ENCODE data around the gene EFNB2.

DNA sequence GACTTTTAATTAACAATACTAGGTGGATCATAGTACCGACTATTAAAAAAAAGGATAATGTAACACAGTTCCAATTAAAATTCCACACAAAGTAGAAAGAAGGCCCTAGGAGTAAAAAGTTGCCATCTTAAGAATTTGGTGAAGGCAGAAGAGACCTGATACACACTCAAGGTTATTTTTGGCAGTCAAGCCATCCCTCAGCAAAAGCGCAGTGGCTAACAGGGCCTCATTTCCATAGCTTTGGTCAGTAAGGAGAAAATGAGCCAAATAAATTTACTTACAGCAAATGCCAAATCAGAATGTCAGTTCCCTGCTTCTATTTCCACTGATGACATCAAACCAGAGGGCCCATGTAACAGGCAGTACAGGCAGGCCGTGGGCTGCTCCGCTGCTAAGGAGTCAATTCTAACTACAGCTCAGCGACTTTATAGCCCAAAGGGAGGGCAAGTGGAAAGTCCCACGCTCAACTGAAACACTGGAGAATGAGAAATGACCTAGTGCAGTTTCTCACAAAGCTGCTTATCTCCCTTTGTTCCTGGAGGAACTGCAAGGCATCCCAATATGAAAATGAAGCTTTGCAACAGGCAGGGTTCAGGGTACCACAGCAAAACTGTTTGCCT lies 26.2 kb upstream of the EFNB2 start:
- TF ChIP-seq, protein P1, sequence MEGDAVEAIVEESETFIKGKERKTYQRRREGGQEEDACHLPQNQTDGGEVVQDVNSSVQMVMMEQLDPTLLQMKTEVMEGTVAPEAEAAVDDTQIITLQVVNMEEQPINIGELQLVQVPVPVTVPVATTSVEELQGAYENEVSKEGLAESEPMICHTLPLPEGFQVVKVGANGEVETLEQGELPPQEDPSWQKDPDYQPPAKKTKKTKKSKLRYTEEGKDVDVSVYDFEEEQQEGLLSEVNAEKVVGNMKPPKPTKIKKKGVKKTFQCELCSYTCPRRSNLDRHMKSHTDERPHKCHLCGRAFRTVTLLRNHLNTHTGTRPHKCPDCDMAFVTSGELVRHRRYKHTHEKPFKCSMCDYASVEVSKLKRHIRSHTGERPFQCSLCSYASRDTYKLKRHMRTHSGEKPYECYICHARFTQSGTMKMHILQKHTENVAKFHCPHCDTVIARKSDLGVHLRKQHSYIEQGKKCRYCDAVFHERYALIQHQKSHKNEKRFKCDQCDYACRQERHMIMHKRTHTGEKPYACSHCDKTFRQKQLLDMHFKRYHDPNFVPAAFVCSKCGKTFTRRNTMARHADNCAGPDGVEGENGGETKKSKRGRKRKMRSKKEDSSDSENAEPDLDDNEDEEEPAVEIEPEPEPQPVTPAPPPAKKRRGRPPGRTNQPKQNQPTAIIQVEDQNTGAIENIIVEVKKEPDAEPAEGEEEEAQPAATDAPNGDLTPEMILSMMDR (IDR thresholded peaks at IDR 0.05 in 2 of 3, conservative IDR thresholded peaks at IDR 0.05 in 1 of 3; ENCODE audit: insufficient read depth in 2 of 3, low read depth in 1 of 3, low read length in 3 of 3) = no peak
- TF ChIP-seq BRD4 (IDR thresholded peaks at IDR 0.05) (no peak), TGIF2 (CRISPR knock-in tag; IDR thresholded peaks at IDR 0.05) (no peak), ARNT (IDR thresholded peaks at IDR 0.05) (no peak), SREBF2 (CRISPR knock-in tag; IDR thresholded peaks at IDR 0.05) (no peak), TBL1XR1 (IDR thresholded peaks at IDR 0.05; ENCODE audit: low read length in 2 of 2) (no peak), PHF21A (IDR thresholded peaks at IDR 0.05; ENCODE audit: borderline replicate concordance, low read depth) (no peak), ZNF431 (CRISPR knock-in tag; IDR thresholded peaks at IDR 0.05) (no peak), TFAM (CRISPR knock-in tag; conservative IDR thresholded peaks at IDR 0.05) (no peak), DIDO1 (tag; IDR thresholded peaks at IDR 0.05; ENCODE audit: low read depth) (no peak), ZBTB8A (IDR thresholded peaks at IDR 0.05; ENCODE audit: partially characterized antibody) (no peak)
- TF ChIP-seq, protein P2, sequence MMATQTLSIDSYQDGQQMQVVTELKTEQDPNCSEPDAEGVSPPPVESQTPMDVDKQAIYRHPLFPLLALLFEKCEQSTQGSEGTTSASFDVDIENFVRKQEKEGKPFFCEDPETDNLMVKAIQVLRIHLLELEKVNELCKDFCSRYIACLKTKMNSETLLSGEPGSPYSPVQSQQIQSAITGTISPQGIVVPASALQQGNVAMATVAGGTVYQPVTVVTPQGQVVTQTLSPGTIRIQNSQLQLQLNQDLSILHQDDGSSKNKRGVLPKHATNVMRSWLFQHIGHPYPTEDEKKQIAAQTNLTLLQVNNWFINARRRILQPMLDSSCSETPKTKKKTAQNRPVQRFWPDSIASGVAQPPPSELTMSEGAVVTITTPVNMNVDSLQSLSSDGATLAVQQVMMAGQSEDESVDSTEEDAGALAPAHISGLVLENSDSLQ (IDR thresholded peaks at IDR 0.05) = no peak

Data from K562 (cell line).